C4-2B (cell line): ENCODE measurements around the gene PSAP.

Experiments
- CTCF ChIP-seq: fragments of 450-650 bp; conservative IDR thresholded peaks from 2 replicates; pipeline ENCODE4 v1.5.1; 2017; ENCODE audit warnings: mild to moderate bottlenecking
- ZFX ChIP-seq: fragments of 450-650 bp; IDR thresholded peaks from 2 replicates; pipeline ENCODE4 v1.6.1; 2017

DNA sequence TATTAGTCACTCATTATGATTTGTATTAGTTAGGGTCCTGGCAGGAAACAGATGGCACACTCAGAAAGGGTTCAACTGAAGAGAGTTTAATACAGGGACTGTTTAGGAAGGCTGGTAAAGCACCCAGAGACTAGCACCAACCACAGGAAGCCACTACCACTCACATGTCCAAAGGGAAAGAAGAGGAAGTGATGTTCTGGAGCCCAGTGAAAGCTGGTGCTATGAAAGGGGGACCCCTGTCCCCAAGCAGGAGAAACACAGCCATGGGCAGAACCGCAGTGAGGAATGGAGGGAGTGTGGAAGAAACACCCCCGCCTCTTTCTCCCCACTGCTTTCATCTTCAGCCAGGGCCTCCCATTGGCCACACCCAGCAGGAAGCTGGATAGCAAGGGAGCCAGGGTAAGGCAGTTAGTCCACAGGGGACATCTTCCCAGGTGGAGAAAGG, 74.5 kb downstream of the PSAP start:
- TF ChIP-seq CTCF (no peak), ZFX (no peak)
